ENCODE results near the gene PCDHGC3.

DNA sequence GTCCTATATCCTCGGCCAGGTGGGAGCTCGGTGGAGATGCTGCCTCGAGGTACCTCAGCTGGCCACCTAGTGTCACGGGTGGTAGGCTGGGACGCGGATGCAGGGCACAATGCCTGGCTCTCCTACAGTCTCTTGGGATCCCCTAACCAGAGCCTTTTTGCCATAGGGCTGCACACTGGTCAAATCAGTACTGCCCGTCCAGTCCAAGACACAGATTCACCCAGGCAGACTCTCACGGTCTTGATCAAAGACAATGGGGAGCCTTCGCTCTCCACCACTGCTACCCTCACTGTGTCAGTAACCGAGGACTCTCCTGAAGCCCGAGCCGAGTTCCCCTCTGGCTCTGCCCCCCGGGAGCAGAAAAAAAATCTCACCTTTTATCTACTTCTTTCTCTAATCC lies 2.0 kb downstream of the PCDHGC3 start:
- TF ChIP-seq POLR2A (IDR thresholded peaks at IDR 0.05; ENCODE audit: extremely low read depth, insufficient read length) (no peak), MYC (IDR thresholded peaks at IDR 0.05; ENCODE audit: low read depth, low read length) (no peak)
- TF ChIP-seq, protein P1, sequence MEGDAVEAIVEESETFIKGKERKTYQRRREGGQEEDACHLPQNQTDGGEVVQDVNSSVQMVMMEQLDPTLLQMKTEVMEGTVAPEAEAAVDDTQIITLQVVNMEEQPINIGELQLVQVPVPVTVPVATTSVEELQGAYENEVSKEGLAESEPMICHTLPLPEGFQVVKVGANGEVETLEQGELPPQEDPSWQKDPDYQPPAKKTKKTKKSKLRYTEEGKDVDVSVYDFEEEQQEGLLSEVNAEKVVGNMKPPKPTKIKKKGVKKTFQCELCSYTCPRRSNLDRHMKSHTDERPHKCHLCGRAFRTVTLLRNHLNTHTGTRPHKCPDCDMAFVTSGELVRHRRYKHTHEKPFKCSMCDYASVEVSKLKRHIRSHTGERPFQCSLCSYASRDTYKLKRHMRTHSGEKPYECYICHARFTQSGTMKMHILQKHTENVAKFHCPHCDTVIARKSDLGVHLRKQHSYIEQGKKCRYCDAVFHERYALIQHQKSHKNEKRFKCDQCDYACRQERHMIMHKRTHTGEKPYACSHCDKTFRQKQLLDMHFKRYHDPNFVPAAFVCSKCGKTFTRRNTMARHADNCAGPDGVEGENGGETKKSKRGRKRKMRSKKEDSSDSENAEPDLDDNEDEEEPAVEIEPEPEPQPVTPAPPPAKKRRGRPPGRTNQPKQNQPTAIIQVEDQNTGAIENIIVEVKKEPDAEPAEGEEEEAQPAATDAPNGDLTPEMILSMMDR (IDR thresholded peaks at IDR 0.05; ENCODE audit: low read depth, low read length), result no peak

Measured in NB4 (cell line).